22Rv1 (cell line): Measurements from ENCODE around the gene CSMD2.

Source experiments
- CTCF ChIP-seq: fragments of 450-650 bp; IDR thresholded peaks from 2 replicates; pipeline ENCODE4 v1.5.1; 2017; ENCODE audit warnings: mild to moderate bottlenecking
- ZFX ChIP-seq: fragments of 450-650 bp; IDR thresholded peaks from 2 replicates; pipeline ENCODE4 v1.6.1; 2017; ENCODE audit warnings: antibody characterized with exemption, borderline replicate concordance

DNA sequence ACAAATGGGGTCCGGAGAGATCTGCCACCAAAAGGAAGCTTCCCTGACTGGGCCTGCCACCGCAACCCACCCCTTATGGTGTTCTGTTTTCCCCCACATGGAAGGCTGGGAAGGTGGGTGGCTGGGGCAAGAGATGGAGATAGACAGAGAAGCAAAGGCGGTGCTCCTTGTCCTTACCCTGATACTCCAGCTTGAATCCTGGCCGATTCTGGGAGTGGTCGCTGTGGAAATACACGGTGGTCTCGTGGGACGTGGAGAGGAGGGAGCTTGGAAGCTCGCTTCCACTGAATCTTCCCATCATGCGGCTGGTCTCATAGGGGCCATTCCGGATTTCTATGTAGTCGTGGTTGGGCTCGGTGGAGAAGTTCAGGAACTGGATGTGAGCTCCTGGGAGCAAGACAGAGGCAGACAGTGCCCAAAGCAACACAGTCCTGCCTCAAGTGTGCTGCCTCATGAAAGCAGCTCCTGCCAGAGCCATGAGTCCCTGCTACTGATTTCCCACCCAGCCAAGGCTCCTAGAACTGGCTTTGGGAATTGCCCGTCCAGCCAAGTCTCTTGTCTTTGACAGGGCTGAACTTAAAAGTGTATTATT lies 554.1 kb downstream of the CSMD2 start:
- TF ChIP-seq CTCF (no peak), ZFX (no peak)
